Measurements from ENCODE around the gene TTF1.
A peak's percentile ranks its signal among the peaks of the same experiment; 100 is the strongest.

The TTF1 gene

GRCh38 chr9:132406554-132407122 is at the start of gene TTF1:
TSS of gene TTF1 (minus strand) at chr9:132406840. CDS start at chr9:132402821, 4,019 bp downstream.
- Mint-ChIP-seq H3K4me3 (peak within 1 kb of the TSS; percentile 91), H3K9me3 (no peaks in the 10 kb centered on the region), H3K4me1 (peaks cover 39 to 56% of the 10 kb centered on the region in 2 donors), H3K27me3 (peaks cover 0 to 8% of the 10 kb centered on the region in 2 donors), H3K27ac (peak within 1 kb of the TSS; percentile 92), H3K36me3 (peaks cover 18 to 33% of the 10 kb centered on the region in 2 donors)
- DNase-seq: peak; percentile 92
- peak; percentile 92 to 95 for ATAC-seq (replicated peaks)

GRCh38 chr9:132456241-132456640 is 49.6 kb upstream of the TTF1 start:
- no peak for ATAC-seq (replicated peaks)

GRCh38 chr9:132451276-132451675 is 44.6 kb upstream of the TTF1 start:
- DNase-seq: no peak
- no peak overlapping the region for H3K4me3 Mint-ChIP-seq

More at GRCh38 chr9:132456241-132456640, 49.6 kb upstream of the TTF1 start:
- peaks cover 7 to 27% of the 10 kb centered on the region in 2 donors for H3K27me3 Mint-ChIP-seq
- H3K36me3 Mint-ChIP-seq: no peaks in the 10 kb centered on the region
- H3K27ac Mint-ChIP-seq: no peak overlapping the region
- no peak for DNase-seq
- H3K4me1 Mint-ChIP-seq: no peaks in the 10 kb centered on the region
- H3K9me3 Mint-ChIP-seq: no peaks in the 10 kb centered on the region
- no peak overlapping the region for H3K4me3 Mint-ChIP-seq

GRCh38 chr9:132447902-132448301 is 41.3 kb upstream of the TTF1 start:
- Mint-ChIP-seq H3K27me3 (peaks cover 33 to 38% of the 10 kb centered on the region in 2 donors), H3K27ac (no peak overlapping the region), H3K4me3 (no peak overlapping the region), H3K36me3 (no peaks in the 10 kb centered on the region), H3K9me3 (no peaks in the 10 kb centered on the region), H3K4me1 (no peaks in the 10 kb centered on the region)
- DNase-seq: no peak
- no peak for ATAC-seq (replicated peaks)

More at GRCh38 chr9:132451276-132451675, 44.6 kb upstream of the TTF1 start:
- peak in 1 of 2 donors; percentile 34 for ATAC-seq (replicated peaks)
- Mint-ChIP-seq H3K27me3 (peaks cover 17 to 36% of the 10 kb centered on the region in 2 donors), H3K4me1 (no peaks in the 10 kb centered on the region), H3K9me3 (no peaks in the 10 kb centered on the region), H3K36me3 (no peaks in the 10 kb centered on the region), H3K27ac (no peak overlapping the region)

- H3K9me3 Mint-ChIP-seq: no peaks in the 10 kb centered on the region
- H3K4me3 Mint-ChIP-seq: no peak overlapping the region
- no peaks in the 10 kb centered on the region for H3K4me1 Mint-ChIP-seq
- no peak for DNase-seq
- H3K27ac Mint-ChIP-seq: no peak overlapping the region
- peaks cover 34 to 38% of the 10 kb centered on the region in 2 donors for H3K27me3 Mint-ChIP-seq
- ATAC-seq (replicated peaks): no peak
- H3K36me3 Mint-ChIP-seq: no peaks in the 10 kb centered on the region
Observed at GRCh38 chr9:132447346-132447745, 40.7 kb upstream of the TTF1 start.

GRCh38 chr9:132446887-132447286 is 40.2 kb upstream of the TTF1 start:
- Mint-ChIP-seq H3K4me3 (no peak overlapping the region), H3K9me3 (no peaks in the 10 kb centered on the region), H3K27ac (no peak overlapping the region), H3K4me1 (no peaks in the 10 kb centered on the region), H3K27me3 (peaks cover 30 to 37% of the 10 kb centered on the region in 2 donors), H3K36me3 (no peaks in the 10 kb centered on the region)
- DNase-seq (no peak), ATAC-seq (replicated peaks) (no peak)

- H3K36me3 Mint-ChIP-seq: no peaks in the 10 kb centered on the region
- no peak for DNase-seq
- ATAC-seq (replicated peaks): no peak
- H3K4me3 Mint-ChIP-seq: no peak overlapping the region
- H3K9me3 Mint-ChIP-seq: no peaks in the 10 kb centered on the region
- peaks cover 27 to 39% of the 10 kb centered on the region in 2 donors for H3K27me3 Mint-ChIP-seq
- no peak overlapping the region for H3K27ac Mint-ChIP-seq
- H3K4me1 Mint-ChIP-seq: no peaks in the 10 kb centered on the region
Observed at GRCh38 chr9:132443951-132444607, 37.4 kb upstream of the TTF1 start.

GRCh38 chr9:132441404-132441803 is 34.8 kb upstream of the TTF1 start:
- H3K27ac Mint-ChIP-seq: no peak overlapping the region

GRCh38 chr9:132440735-132441134 is 34.1 kb upstream of the TTF1 start:
- no peaks in the 10 kb centered on the region for H3K4me1 Mint-ChIP-seq
- no peak overlapping the region for H3K27ac Mint-ChIP-seq
- peaks cover 32 to 37% of the 10 kb centered on the region in 2 donors for H3K27me3 Mint-ChIP-seq
- DNase-seq: no peak
- no peaks in the 10 kb centered on the region for H3K36me3 Mint-ChIP-seq
- no peak for ATAC-seq (replicated peaks)
- H3K4me3 Mint-ChIP-seq: no peak overlapping the region
- H3K9me3 Mint-ChIP-seq: no peaks in the 10 kb centered on the region

More at GRCh38 chr9:132441404-132441803, 34.8 kb upstream of the TTF1 start:
- Mint-ChIP-seq H3K36me3 (no peaks in the 10 kb centered on the region), H3K4me3 (no peak overlapping the region), H3K27me3 (peaks cover 31 to 32% of the 10 kb centered on the region in 2 donors), H3K9me3 (no peaks in the 10 kb centered on the region), H3K4me1 (no peaks in the 10 kb centered on the region)
- DNase-seq (no peak), ATAC-seq (replicated peaks) (no peak)

- Mint-ChIP-seq H3K9me3 (no peaks in the 10 kb centered on the region), H3K27ac (no peak overlapping the region), H3K36me3 (peaks cover 0 to 2% of the 10 kb centered on the region in 2 donors), H3K4me1 (no peaks in the 10 kb centered on the region), H3K27me3 (peaks cover 28 to 40% of the 10 kb centered on the region in 2 donors), H3K4me3 (no peak overlapping the region)
- DNase-seq (no peak), ATAC-seq (replicated peaks) (no peak)
Observed at GRCh38 chr9:132439153-132439552, 32.5 kb upstream of the TTF1 start.

- peaks cover 0 to 3% of the 10 kb centered on the region in 2 donors for H3K36me3 Mint-ChIP-seq
- peaks cover 0 to 2% of the 10 kb centered on the region in 2 donors for H3K9me3 Mint-ChIP-seq
- ATAC-seq (replicated peaks) (no peak), DNase-seq (no peak)
- peaks cover 24 to 51% of the 10 kb centered on the region in 2 donors for H3K27me3 Mint-ChIP-seq
- H3K4me3 Mint-ChIP-seq: no peak overlapping the region
- peaks cover 4 to 8% of the 10 kb centered on the region in 2 donors for H3K4me1 Mint-ChIP-seq
- H3K27ac Mint-ChIP-seq: no peak overlapping the region
Observed at GRCh38 chr9:132434881-132435280, 28.2 kb upstream of the TTF1 start.

- Mint-ChIP-seq H3K36me3 (peaks cover 0 to 3% of the 10 kb centered on the region in 2 donors), H3K4me3 (no peak overlapping the region), H3K27me3 (peaks cover 32 to 51% of the 10 kb centered on the region in 2 donors), H3K27ac (no peak overlapping the region), H3K4me1 (peaks cover 4 to 8% of the 10 kb centered on the region in 2 donors), H3K9me3 (peaks cover 0 to 2% of the 10 kb centered on the region in 2 donors)
- ATAC-seq (replicated peaks): no peak
- DNase-seq: no peak
Observed at GRCh38 chr9:132430998-132431397, 24.4 kb upstream of the TTF1 start.

- DNase-seq: no peak
- Mint-ChIP-seq H3K27me3 (peaks cover 46 to 61% of the 10 kb centered on the region in 2 donors), H3K4me1 (peaks cover 4 to 8% of the 10 kb centered on the region in 2 donors)
Observed at GRCh38 chr9:132426639-132427414, 20.2 kb upstream of the TTF1 start.

GRCh38 chr9:132425675-132426062 is 19.0 kb upstream of the TTF1 start:
- no peak overlapping the region for H3K4me3 Mint-ChIP-seq
- no peak overlapping the region for H3K27ac Mint-ChIP-seq
- no peaks in the 10 kb centered on the region for H3K36me3 Mint-ChIP-seq
- no peaks in the 10 kb centered on the region for H3K9me3 Mint-ChIP-seq
- no peak for ATAC-seq (replicated peaks)
- H3K4me1 Mint-ChIP-seq: peaks cover 4 to 5% of the 10 kb centered on the region in 2 donors
- DNase-seq: no peak
- peaks cover 46 to 49% of the 10 kb centered on the region in 2 donors for H3K27me3 Mint-ChIP-seq

More at GRCh38 chr9:132426639-132427414, 20.2 kb upstream of the TTF1 start:
- no peak overlapping the region for H3K4me3 Mint-ChIP-seq
- H3K36me3 Mint-ChIP-seq: no peaks in the 10 kb centered on the region
- H3K27ac Mint-ChIP-seq: no peak overlapping the region
- H3K9me3 Mint-ChIP-seq: peaks cover 0 to 2% of the 10 kb centered on the region in 2 donors
- ATAC-seq (replicated peaks): no peak
